K562 (cell line): ENCODE results near the gene SBDS. TPM values are rescaled to one million over a fixed set of nuclear protein-coding genes. Genes with fewer than 3 reads are reported as not detected.

Source experiments
- ATAC-seq: fragments of 200-7000 bp; cut with Tn5 transposase; 3 replicates; pipeline ENCODE4 v1.9.1; 2020; ENCODE audit warnings: moderate library complexity
- BruUV-seq: library from RNA; stranded (reverse); fragments of 400-500 nt; replicated peaks from 2 replicates; lab custom pipeline; 2021; lab: Mats Ljungman, UMichigan
- CTCF ChIA-PET: fragments of 300-600 bp; formaldehyde crosslinking; extraction: SDS; loops from one replicate; lab custom pipeline; 2021; ENCODE audit warnings: low intra/inter-chr PET ratio; lab: Yijun Ruan, JAX
- POLR2A ChIA-PET: fragments of 300-600, 350-650 bp; sonication (Branson Sonifier 250); formaldehyde crosslinking; extraction: SDS; loops from one replicate; lab custom pipeline; 2021; ENCODE audit warnings: antibody characterized with exemption, inconsistent platforms; lab: Yijun Ruan, JAX
- DNase-seq, 4 experiments: peaks; one replicate each; pipeline versions ENCODE4 v3.0.0 to v3.0.0-alpha.2; 2011 to 2018; ENCODE audit warnings: low spot score in 3 of 4, mixed read lengths in 3 of 4; ENCODE audit errors: extremely low read depth in 1 of 4
- FAIRE-seq: peaks from 2 replicates; lab custom pipeline; 2011; peaks lifted over from hg19 to GRCh38; lab: Jason Lieb, UNC
- H2AFZ ChIP-seq: 2 replicates; pipeline ENCODE4 v1.6.0; 2011; ENCODE audit warnings: low read depth, low read length, control low read depth, inconsistent platforms
- H3K27ac ChIP-seq: fragments of 200-600 bp; 3 replicates; pipeline ENCODE4 v1.8.0; 2011; ENCODE audit warnings: low read depth, mild to moderate bottlenecking, control low read depth, inconsistent platforms, low read length, moderate library complexity, mixed read lengths; ENCODE audit errors: extremely low read depth
- H3K27me3 ChIP-seq, 2 experiments: fragments of 300-600 bp in 1 of 2; 2 replicates in 1 of 2; 3 replicates in 1 of 2; pipeline versions ENCODE4 v1.6.0 to v1.8.0; 2011; ENCODE audit warnings: inconsistent platforms in 2 of 2, low read length in 2 of 2, mild to moderate bottlenecking in 1 of 2, mixed read lengths in 1 of 2, moderate library complexity in 1 of 2; ENCODE audit not compliant: control insufficient read depth in 2 of 2, insufficient read depth in 2 of 2
- H3K36me3 ChIP-seq: fragments of 300-600 bp; 3 replicates; pipeline ENCODE4 v1.8.0; 2011; ENCODE audit warnings: mild to moderate bottlenecking, low read length, inconsistent platforms; ENCODE audit not compliant: control insufficient read depth, insufficient read depth
- H3K4me1 ChIP-seq, 2 experiments: fragments of 200-600 bp in 1 of 2; replicated peaks in 1 of 2; 2 replicates in 1 of 2; 3 replicates in 1 of 2; pipeline versions ENCODE4 v1.5.1 to v1.8.0; 2011; ENCODE audit warnings: inconsistent platforms in 2 of 2, low read length in 2 of 2, mild to moderate bottlenecking in 1 of 2, mixed read lengths in 1 of 2, moderate library complexity in 1 of 2; ENCODE audit not compliant: control insufficient read depth in 2 of 2, insufficient read depth in 2 of 2
- H3K4me2 ChIP-seq: 2 replicates; pipeline ENCODE4 v1.6.1; 2011; ENCODE audit warnings: low read length, control low read depth, inconsistent platforms, mixed read lengths; ENCODE audit not compliant: insufficient read depth
- H3K4me3 ChIP-seq: fragments of 200-600 bp; sonication (generic), shearing (Covaris generic); 2 replicates; pipeline ENCODE4 v1.5.1; 2016; ENCODE audit warnings: control low read depth, inconsistent platforms
- H3K79me2 ChIP-seq: fragments of 200-600 bp; 3 replicates; pipeline ENCODE4 v1.8.0; 2011; ENCODE audit warnings: low read length, inconsistent platforms; ENCODE audit not compliant: control insufficient read depth, insufficient read depth
- H3K9ac ChIP-seq, 2 experiments: 2 replicates each; pipeline versions ENCODE4 v1.6.0 to v1.6.1; 2011; ENCODE audit warnings: low read depth in 2 of 2, low read length in 2 of 2, control low read depth in 1 of 2, inconsistent platforms in 1 of 2, mild to moderate bottlenecking in 1 of 2, mixed read lengths in 1 of 2; ENCODE audit not compliant: insufficient read depth in 1 of 2
- H3K9me1 ChIP-seq: one replicate; pipeline ENCODE4 v1.6.0; 2011; ENCODE audit warnings: inconsistent platforms, mild to moderate bottlenecking, low read length, moderate library complexity; ENCODE audit not compliant: control insufficient read depth, insufficient read depth
- H3K9me3 ChIP-seq: replicated peaks from 2 replicates; pipeline ENCODE4 v1.5.1; 2011; ENCODE audit warnings: low read depth, low read length, inconsistent platforms; ENCODE audit not compliant: control insufficient read depth, insufficient read depth
- H4K20me1 ChIP-seq: replicated peaks from 2 replicates; pipeline ENCODE4 v1.6.1; 2011; ENCODE audit warnings: low read length, inconsistent platforms, mixed read lengths; ENCODE audit not compliant: control insufficient read depth, insufficient read depth
- CBFA2T2 ChIP-seq: fragments of 450-650 bp; conservative IDR thresholded peaks from 2 replicates; pipeline ENCODE4 v1.6.1; 2017; ENCODE audit warnings: mild to moderate bottlenecking
- E2F3 ChIP-seq: fragments of 250-450 bp; sonication (Bioruptor Pico); IDR thresholded peaks from 2 replicates; pipeline ENCODE4 v1.4.0; 2020; ENCODE audit warnings: mild to moderate bottlenecking
- HDGF ChIP-seq: fragments of 450-650 bp; IDR thresholded peaks from 2 replicates; pipeline ENCODE4 v1.6.1; 2016
- IRF9 ChIP-seq: fragments of 450-650 bp; IDR thresholded peaks from 2 replicates; pipeline ENCODE4 v1.6.1; 2016; ENCODE audit warnings: missing biosample characterization, missing genetic modification characterization
- MGA ChIP-seq: fragments of 450-650 bp; IDR thresholded peaks from 2 replicates; pipeline ENCODE4 v1.6.1; 2016; ENCODE audit warnings: mild to moderate bottlenecking, moderate library complexity
- MYBL2 ChIP-seq, 2 experiments: fragments of 450-650 bp in 1 of 2; sonication (generic) in 1 of 2; formaldehyde crosslinking in 1 of 2; IDR thresholded peaks; 2 replicates each; pipeline versions ENCODE4 v1.6.1 to v1.8.1; 2017 to 2022; ENCODE audit warnings: borderline replicate concordance in 1 of 2, inconsistent platforms in 1 of 2, low read depth in 1 of 2, mild to moderate bottlenecking in 1 of 2, missing genetic modification reagents in 1 of 2, moderate library complexity in 1 of 2
- TFAM ChIP-seq: fragments of 250-450 bp; sonication (Bioruptor Pico); conservative IDR thresholded peaks from 2 replicates; pipeline ENCODE4 v1.5.0; 2021; ENCODE audit warnings: mild to moderate bottlenecking, moderate library complexity
- TSC22D4 ChIP-seq: fragments of 450-650 bp; IDR thresholded peaks from 2 replicates; pipeline ENCODE4 v1.6.1; 2016; ENCODE audit warnings: missing genetic modification characterization, missing biosample characterization, control low read depth
- ZNF398 ChIP-seq: fragments of 250-450 bp; sonication (Bioruptor Pico); IDR thresholded peaks from 2 replicates; pipeline ENCODE4 v1.8.0; 2021; ENCODE audit warnings: moderate library complexity, mild to moderate bottlenecking, inconsistent platforms
- WGBS: fragments of 100-300 bp; shearing (Covaris generic); methylation state at CpG from one replicate; pipeline ENCODE4 v1.1.6; 2016; ENCODE audit warnings: low coverage, mixed read lengths; ENCODE audit not compliant: insufficient coverage; ENCODE audit errors: missing lambda C conversion rate; 5-methylcytosine and 5-hydroxymethylcytosine counted together
- in situ Hi-C: fragments of 300-500 bp; cut with MboI; formaldehyde crosslinking; loops from 4 replicates; pipeline ENCODE4 v1.15.0; 2018; ENCODE audit warnings: inconsistent platforms, mixed read lengths
- intact Hi-C: fragments of 100-400 bp; cut with micrococcal nuclease; formaldehyde crosslinking; loops from 2 replicates; pipeline ENCODE4 v1.14.2; 2022
- polyA plus RNA-seq, 8 experiments: library from polyadenylated mRNA; depleted of rRNA in 4 of 8; stranded (reverse) in 5 of 8; unstranded in 3 of 8; fragments of >200 nt; fragmentation: Nextera tagmentation in 2 of 8; fragmentation: Illumina TruSeq in 1 of 8; extraction: Ambion mirVana in 2 of 8; extraction: Trizol in 1 of 8; gene quantifications; 2 replicates each; pipeline versions ENCODE4 v1.2.1 to v1.2.3, GENCODE V29; 2011 to 2014; ENCODE audit warnings: inconsistent platforms in 1 of 8, missing spikeins in 1 of 8
- total RNA-seq, 7 experiments: library from RNA; depleted of rRNA in 6 of 7; stranded (reverse); fragments of >200 nt in 6 of 7; fragmentation: Illumina TruSeq in 2 of 7; extraction: Trizol in 2 of 7; gene quantifications; 2 replicates each; pipeline versions ENCODE4 v1.2.1 to v1.2.3, GENCODE V29; 2011 to 2021; ENCODE audit warnings: low replicate concordance in 1 of 7

SBDS gene
- total and polyA plus RNA-seq, 9 of the 15 experiments (the other 6 are each of a cell fraction or from before 2014, with no cell fraction given) = 105 to 174 (median 117) TPM

GRCh38 chr7:67022511-67022910 is 27.1 kb upstream of the SBDS start:
- DNase-seq (no peak), ATAC-seq (no peak), FAIRE-seq (no peak)
- Histone ChIP-seq H3K27ac (no peak overlapping the region), H3K9me1 (no peaks in the 10 kb centered on the region), H3K36me3 (peaks cover 70% of the 10 kb centered on the region), H3K27me3 (no peaks in the 10 kb centered on the region), H3K4me2 (no peak overlapping the region), H3K9ac (no peak overlapping the region), H3K4me1 (peaks cover 5 to 13% of the 10 kb centered on the region in 2 experiments; a peak in 4 of 5 replicates), H4K20me1 (no peaks in the 10 kb centered on the region), H3K79me2 (no peaks in the 10 kb centered on the region), H3K4me3 (no peak overlapping the region), H2AFZ (no peak overlapping the region), H3K9me3 (no peaks in the 10 kb centered on the region)
- CTCF ChIA-PET = no interaction called here
- no TSS peak for BruUV-seq
- intact Hi-C loops (no loop called here), in situ Hi-C loops (no loop called here)
- POLR2A ChIA-PET = no interaction called here
- WGBS = 89% methylated on average over 3 of the region's 3 CpGs
- no peak for TF ChIP-seq IRF9 (tag)
- TF ChIP-seq ZNF398 (CRISPR knock-in tag) = no peak
- TF ChIP-seq CBFA2T2 = no peak
- TF ChIP-seq E2F3 (CRISPR knock-in tag) = no peak
- no peak for TF ChIP-seq HDGF
- TF ChIP-seq TSC22D4 (tag) = no peak
- no peak for TF ChIP-seq MYBL2 (IDR thresholded peaks at IDR 0.05; ENCODE audit: low read depth)
- TF ChIP-seq MYBL2 (CRISPR knock-in tag; IDR thresholded peaks at IDR 0.05; ENCODE audit: borderline replicate concordance) = no peak
- no peak for TF ChIP-seq TFAM (CRISPR knock-in tag)
- TF ChIP-seq MGA = no peak
